Measurements from ENCODE around the gene PGAP3. TPM values are rescaled to one million over a fixed set of nuclear protein-coding genes. Genes with fewer than 3 reads are reported as not detected.

PGAP3 gene
- total RNA-seq, 1 experiment from 2014 or later: 29.0 TPM

DNA sequence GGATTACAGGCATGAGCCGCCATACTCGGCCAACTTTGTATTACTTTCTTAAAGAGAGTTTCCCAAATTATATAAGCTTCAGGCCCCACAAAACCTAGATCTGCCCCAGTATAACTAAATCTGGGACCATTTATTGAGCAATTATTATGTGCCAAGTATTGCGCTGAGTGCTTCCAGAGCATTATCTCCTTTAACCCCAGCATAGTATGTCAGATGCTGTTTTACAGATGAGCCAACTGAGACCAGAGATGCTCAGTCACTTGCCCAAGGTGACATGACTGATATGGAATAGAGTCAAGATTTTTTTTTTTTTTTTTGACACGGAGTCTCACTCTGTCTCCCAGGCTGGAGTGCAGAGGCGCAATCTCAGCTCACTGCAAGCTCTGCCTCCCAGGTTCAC, 10.1 kb upstream of the PGAP3 start:
- Mint-ChIP-seq H3K27ac (no peak overlapping the region; a peak in 1 of 7 replicates), H3K27me3 (ENCODE audit: low read depth) (no peaks in the 10 kb centered on the region; the same call in 1 of the 2 replicates), H3K4me3 (peak overlapping the region in 1 of 2 experiments; percentile 49; a peak in 1 of 5 replicates), H3K9me3 (no peaks in the 10 kb centered on the region), H3K36me3 (ENCODE audit: insufficient read depth in 1 of 3, low read depth in 3 of 3) (peaks cover 4 to 19% (median 10%) of the 10 kb centered on the region in 3 experiments; a peak in 6 of 7 replicates), H3K4me1 (peaks cover 56 to 68% of the 10 kb centered on the region in 2 experiments)
- H3K4ac ChIP-seq (ENCODE audit: low read depth, low read length): no peak overlapping the region
- no peak overlapping the region for H3K27ac ChIP-seq (ENCODE audit: insufficient read length, low read depth, low read length)
- no peak overlapping the region for H2AK5ac ChIP-seq (ENCODE audit: insufficient read length, low read length)
- peaks cover 27% of the 10 kb centered on the region; the same call in 1 of the 2 replicates for H3K4me1 ChIP-seq (ENCODE audit: insufficient read depth, low read length)
- H3K9ac ChIP-seq (ENCODE audit: extremely low read depth, insufficient read length, low read length): no peak overlapping the region
- no peaks in the 10 kb centered on the region for H4K20me1 ChIP-seq (ENCODE audit: control insufficient read depth, insufficient read depth, insufficient read length)
- no peak overlapping the region for H3K14ac ChIP-seq (ENCODE audit: insufficient read depth, low read length)
- H4K8ac ChIP-seq (replicated peaks; ENCODE audit: insufficient read length, low read depth, low read length): no peak overlapping the region
- H4K5ac ChIP-seq (ENCODE audit: insufficient read length, low read depth, low read length): no peak overlapping the region
- H3K4me2 ChIP-seq (ENCODE audit: insufficient read depth, insufficient read length, low read length): no peak overlapping the region
- H3K27me3 ChIP-seq (ENCODE audit: insufficient read depth, low read length): no peaks in the 10 kb centered on the region
- no peak overlapping the region for H3K56ac ChIP-seq (ENCODE audit: insufficient read length, low read depth, low read length)
- H2BK15ac ChIP-seq (ENCODE audit: low read depth, low read length): no peak overlapping the region
- H3T11ph ChIP-seq (ENCODE audit: low read length): no peak overlapping the region
- DNase-seq: no peak
- H3K23ac ChIP-seq (ENCODE audit: insufficient read length, low read depth, low read length): no peak overlapping the region
- TF ChIP-seq, protein P1, sequence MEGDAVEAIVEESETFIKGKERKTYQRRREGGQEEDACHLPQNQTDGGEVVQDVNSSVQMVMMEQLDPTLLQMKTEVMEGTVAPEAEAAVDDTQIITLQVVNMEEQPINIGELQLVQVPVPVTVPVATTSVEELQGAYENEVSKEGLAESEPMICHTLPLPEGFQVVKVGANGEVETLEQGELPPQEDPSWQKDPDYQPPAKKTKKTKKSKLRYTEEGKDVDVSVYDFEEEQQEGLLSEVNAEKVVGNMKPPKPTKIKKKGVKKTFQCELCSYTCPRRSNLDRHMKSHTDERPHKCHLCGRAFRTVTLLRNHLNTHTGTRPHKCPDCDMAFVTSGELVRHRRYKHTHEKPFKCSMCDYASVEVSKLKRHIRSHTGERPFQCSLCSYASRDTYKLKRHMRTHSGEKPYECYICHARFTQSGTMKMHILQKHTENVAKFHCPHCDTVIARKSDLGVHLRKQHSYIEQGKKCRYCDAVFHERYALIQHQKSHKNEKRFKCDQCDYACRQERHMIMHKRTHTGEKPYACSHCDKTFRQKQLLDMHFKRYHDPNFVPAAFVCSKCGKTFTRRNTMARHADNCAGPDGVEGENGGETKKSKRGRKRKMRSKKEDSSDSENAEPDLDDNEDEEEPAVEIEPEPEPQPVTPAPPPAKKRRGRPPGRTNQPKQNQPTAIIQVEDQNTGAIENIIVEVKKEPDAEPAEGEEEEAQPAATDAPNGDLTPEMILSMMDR (conservative IDR thresholded peaks at IDR 0.05): no peak
- H2BK5ac ChIP-seq (ENCODE audit: insufficient read length, low read length): no peak overlapping the region
- WGBS (ENCODE audit: extremely low coverage, insufficient read length, low lambda C conversion rate): no CpG with 5 or more reads among the region's 5 CpGs
- H2BK12ac ChIP-seq (ENCODE audit: insufficient read length, low read depth, low read length): no peak overlapping the region
- no peaks in the 10 kb centered on the region for H3K9me3 ChIP-seq (ENCODE audit: control insufficient read depth, low read depth, low read length)
- peaks cover 8% of the 10 kb centered on the region for H3K23me2 ChIP-seq (ENCODE audit: insufficient read length, low read depth, low read length, poor library complexity, severe bottlenecking)
- H2BK20ac ChIP-seq (ENCODE audit: low read depth, low read length, poor library complexity, severe bottlenecking): no peak overlapping the region
- no peak overlapping the region for H3K18ac ChIP-seq (ENCODE audit: insufficient read length, low read depth, low read length)
- no peaks in the 10 kb centered on the region for H3K79me1 ChIP-seq (ENCODE audit: insufficient read depth, low read depth, low read length, poor library complexity, severe bottlenecking)
- H3K79me2 ChIP-seq (ENCODE audit: insufficient read depth, low read length): peaks cover 21% of the 10 kb centered on the region
- H2BK120ac ChIP-seq (ENCODE audit: low read depth, low read length, poor library complexity, severe bottlenecking): no peak overlapping the region
- H4K91ac ChIP-seq (ENCODE audit: insufficient read length, low read depth, low read length): no peak overlapping the region
- no peak overlapping the region for H2AFZ ChIP-seq (ENCODE audit: low read length)
